Nucleus accumbens (tissue), 56 donors: Measurements from ENCODE around the gene GAA.

Experiments
- DNase-seq, 56 donors: peaks; one replicate each; lab custom pipeline; 2025; lab: John Stamatoyannopoulos, UW

Gene GAA

DNA sequence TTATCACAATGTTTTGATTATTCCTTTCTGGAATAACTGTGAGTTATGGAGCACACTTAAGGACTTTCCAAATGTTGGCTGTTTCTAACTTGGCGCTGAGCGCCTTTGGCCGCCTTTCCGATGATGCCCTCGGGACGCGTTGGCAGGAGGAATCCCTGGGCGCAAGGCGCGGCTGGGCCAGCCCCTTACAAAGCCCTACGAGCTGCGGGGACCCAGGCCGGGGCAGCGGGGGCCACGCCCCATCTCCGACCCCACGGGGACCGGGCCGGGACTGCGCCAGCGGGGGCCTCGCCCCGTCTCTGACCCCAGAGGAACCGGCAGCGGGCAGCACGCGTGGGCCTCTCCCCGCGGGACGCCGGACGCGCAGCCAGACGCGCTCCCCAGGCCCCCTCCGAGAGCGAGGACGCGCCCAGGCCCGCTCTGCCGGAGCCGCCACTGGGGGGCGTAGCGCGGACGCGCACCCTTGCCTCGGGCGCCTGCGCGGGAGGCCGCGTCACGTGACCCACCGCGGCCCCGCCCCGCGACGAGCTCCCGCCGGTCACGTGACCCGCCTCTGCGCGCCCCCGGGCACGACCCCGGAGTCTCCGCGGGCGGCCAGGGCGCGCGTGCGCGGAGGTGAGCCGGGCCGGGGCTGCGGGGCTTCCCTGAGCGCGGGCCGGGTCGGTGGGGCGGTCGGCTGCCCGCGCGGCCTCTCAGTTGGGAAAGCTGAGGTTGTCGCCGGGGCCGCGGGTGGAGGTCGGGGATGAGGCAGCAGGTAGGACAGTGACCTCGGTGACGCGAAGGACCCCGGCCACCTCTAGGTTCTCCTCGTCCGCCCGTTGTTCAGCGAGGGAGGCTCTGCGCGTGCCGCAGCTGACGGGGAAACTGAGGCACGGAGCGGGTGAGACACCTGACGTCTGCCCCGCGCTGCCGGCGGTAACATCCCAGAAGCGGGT lies at the start of gene GAA:
Gene GAA (plus strand): TSS at position 571 of the 935 bp plus-strand sequence. CDS start 3,006 bp downstream, outside the sequence.
- DNase-seq, result peak in 52 of 56 donors; percentile 38 to 90 (median 74)

DNA sequence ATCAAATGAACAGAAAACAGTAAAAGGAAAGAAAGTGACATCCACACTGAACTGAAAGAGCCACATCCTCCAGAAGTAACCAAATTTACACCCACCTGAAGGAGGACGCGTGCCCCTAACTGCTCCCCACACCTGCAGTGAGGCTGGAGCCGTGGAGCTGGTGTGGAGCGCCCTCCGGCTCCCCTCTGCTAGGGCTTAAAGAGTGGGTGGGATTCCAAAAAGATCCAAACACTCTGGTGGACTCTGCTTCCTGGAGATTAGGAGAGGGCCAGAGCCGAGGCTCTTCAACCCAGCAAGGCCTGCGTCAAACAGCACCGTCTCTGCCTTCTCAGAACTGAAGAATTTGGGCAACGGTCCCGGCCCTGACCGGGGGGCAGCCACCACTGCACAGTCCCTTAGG lies 49.7 kb upstream of the GAA start:
- no peak for DNase-seq

DNA sequence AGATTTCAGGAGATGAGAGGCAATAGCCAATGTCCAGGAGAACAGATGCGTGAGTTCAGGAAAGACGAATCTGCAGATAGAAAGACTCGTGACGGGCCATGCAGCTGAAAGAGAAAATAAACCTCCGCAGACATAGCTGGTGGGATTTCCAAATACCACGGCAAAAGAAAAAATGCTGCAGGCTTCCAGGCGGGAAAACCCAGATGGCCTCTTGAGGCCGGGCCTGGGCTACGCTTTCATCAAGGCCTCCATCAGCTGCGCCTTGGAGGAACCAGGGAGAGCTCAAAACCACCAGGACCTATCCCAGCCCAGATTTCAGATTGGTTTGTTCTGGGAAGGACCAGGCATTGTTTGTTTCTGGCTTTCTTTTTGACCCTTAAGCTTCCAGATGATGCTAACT lies 48.3 kb upstream of the GAA start:
- no peak for DNase-seq

DNA sequence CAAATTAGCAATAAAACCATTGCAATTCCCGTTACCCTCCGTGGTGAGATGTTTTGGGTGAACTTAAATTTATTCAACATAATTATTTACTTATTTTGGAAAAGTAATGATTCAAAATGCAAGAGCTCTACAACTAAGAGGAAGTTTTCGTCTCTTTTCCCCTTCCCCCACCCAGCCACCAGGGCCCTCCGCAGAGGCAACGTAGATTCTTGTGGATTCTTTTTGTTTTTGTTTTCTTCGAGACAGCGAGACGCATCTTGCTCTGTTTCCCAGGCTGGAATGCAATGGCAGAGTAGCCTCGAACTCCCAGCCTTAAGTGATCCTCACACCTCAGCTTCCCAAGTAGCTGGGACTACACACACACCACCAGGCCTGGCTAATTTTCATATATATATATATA lies 45.8 kb upstream of the GAA start:
- no peak for DNase-seq

DNA sequence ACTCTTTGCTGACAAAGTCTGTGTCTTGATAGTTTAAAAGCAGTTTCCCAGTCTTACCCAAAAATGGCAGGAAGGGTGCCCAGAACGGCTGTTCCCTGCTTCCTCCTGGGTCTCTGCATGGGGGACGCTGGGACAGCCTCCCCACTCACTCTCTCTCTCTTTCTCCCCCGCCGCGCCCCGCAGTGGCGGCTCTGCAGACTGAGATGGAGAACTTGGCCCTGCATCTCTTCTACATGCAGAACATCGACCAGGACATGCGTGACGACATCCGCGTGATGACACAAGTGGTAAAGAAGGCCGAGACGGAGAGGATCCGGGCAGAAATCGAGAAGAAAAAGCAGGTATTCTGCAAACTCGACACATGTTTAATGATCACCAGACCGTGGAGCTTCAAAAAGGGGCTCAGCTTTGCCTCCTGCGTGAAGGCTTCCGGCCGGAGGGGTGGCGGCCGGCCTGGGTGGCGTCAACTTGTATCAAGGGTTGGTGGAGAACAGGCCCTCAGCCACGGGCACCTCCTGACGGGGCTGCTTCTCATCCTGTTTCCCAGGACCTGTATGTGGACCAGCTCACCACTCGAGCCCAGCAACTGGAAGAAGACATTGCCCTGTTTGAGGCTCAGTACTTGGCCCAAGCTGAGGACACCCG lies 42.9 kb upstream of the GAA start:
- DNase-seq, result no peak

DNA sequence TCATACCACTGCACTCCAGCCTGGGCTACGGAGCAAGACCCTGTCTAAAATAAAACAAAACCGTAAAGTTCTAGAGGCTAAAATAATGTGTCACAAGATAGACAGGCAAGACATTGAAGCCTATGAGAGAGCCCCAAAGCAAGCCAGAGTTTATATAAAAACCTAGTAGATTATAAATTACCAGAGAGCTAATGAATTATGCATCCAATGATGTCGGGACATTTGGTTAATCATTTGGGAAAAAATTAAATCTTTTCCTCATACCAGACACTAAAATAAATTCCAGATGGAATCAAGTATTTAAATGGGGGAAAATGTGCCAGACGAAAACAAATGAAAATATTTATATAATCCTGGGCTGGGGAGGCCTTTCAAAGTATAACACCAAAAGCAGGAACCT lies 40.7 kb upstream of the GAA start:
- no peak for DNase-seq

DNA sequence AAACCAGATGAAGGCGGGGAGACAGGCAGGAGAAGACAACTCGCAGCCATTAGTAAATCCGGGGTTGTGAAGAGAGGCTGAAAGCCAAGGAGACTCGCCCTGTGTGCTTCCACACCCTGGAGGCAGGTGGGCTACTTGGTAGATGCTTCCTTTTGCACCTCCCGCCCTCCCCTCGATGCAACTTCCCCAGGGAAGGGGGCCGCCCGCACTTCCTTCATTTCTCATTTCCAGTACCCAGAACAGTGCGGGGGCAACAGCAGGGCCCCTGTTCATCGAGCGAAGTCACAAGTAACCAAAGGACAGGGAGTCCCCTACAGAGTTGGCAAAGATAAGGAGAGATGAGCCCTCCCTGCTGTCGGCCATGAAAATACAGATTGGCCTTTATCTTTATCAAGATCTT lies 40.0 kb upstream of the GAA start:
- no peak for DNase-seq

DNA sequence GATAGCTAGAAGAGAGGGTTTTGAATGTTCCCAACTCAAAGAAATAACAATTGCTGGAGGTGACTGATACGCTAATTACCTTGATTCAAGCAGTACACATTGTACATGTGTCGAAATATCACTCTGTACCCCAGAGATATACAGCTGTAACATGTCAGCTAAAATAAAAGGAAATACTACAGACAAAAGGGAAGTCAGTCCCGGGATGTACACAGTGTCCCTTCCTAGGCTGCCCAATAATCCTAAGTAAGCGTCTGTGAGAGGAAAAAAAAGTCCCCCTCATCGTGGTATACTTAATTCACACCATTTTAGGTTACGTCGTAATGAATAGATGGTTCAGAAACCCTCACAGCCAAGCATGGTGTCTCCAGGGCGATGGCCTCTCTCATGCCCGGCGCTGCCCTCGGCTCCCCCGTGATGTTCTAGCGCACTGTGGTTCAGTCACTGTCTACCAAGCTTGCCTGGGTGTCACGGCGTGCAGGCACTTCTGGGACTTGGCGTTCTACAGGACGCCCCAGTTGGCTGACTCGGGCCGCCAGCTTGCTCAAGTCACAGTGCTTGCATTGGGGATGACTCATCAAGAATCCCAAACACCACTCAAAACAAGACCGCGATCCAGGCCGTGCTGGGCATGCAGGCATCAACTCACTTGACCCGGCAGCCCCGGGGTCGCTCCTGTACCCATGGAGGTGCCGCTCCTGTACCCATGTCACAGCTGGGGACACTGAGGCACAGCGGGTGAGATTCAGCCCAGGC lies 37.4 kb upstream of the GAA start:
- peak in 8 of 56 donors; percentile 2 to 49 (median 34) for DNase-seq

DNA sequence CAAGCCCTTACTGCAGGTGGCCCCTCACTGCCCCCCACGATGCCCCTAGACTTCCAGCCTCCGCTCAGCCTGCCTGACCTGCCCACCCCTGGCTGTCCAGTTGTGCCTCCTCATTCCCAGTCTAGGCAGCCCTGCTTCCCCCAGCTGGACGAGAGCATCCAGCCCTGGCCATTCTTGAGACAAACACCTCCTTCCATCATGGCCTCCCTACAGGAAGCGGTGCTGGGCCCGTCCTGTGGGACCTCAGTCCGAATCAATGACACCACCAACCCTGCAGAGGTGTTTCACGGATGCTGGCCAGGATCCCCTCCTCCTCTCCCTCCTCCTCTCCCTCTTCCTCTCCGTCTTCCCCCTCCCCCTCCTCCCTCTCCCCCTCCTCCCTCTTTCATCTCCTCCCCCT lies 36.7 kb upstream of the GAA start:
- DNase-seq, result no peak

DNA sequence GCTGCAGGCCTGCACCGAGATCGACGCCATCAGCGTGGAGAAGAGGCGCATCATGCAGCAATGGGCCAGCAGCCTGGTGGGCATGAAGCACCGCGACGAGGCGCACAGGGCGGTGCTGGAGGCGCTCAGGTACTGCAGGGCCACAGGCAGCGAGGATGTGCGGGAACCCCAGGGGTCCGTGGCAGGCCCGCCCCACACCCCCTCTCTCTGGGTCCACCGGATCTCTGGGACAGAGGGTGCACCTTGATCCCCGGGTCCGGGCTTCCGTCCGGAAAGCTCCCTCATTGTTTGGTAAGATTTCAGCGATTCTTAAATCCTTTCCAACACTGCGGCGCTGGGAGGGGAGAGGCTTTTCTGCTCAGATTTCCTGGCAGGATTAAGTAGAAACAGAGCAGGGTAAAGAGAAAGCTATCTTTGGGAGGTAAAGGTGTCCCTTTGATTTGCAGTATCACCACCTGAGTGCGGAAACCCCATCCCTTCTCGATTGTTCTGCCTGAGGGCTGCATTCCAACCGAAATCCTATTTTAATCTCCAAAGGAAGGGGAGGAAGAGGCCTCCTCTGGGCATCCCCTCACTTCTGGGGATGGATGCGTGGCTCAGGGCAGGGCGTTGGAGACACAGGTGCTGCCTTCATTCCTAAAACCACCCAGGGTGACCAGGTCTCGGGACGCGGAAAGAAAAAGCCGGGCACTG lies 35.8 kb upstream of the GAA start:
- DNase-seq, result no peak

DNA sequence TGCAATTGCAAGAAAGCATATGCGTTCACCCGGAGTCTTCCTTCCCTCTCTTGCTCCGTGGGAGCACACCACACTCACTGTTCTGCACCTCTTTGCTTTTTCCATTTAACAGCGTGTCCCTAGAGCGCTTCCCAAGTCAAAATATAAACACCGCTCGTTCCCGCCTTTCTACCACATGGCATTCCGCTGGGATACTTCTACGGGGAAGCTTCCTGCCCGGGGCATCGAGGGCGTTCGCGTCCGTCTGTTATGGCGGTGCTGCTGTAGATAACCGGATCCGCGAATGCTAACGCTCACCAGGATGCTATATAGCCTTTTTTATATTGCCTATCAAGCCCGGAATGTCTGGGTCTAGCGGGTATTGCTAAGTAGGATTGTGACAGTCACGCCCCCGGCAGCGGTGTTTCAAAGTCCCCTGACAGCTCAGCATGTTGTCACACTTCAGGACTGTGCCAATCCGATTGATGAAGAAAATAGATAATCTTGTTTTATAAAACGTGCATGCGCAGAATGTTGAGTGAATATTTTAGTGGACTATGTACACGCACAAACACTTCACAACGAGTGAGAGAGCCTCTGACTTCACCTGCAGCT lies 33.9 kb upstream of the GAA start:
- DNase-seq, result no peak

DNA sequence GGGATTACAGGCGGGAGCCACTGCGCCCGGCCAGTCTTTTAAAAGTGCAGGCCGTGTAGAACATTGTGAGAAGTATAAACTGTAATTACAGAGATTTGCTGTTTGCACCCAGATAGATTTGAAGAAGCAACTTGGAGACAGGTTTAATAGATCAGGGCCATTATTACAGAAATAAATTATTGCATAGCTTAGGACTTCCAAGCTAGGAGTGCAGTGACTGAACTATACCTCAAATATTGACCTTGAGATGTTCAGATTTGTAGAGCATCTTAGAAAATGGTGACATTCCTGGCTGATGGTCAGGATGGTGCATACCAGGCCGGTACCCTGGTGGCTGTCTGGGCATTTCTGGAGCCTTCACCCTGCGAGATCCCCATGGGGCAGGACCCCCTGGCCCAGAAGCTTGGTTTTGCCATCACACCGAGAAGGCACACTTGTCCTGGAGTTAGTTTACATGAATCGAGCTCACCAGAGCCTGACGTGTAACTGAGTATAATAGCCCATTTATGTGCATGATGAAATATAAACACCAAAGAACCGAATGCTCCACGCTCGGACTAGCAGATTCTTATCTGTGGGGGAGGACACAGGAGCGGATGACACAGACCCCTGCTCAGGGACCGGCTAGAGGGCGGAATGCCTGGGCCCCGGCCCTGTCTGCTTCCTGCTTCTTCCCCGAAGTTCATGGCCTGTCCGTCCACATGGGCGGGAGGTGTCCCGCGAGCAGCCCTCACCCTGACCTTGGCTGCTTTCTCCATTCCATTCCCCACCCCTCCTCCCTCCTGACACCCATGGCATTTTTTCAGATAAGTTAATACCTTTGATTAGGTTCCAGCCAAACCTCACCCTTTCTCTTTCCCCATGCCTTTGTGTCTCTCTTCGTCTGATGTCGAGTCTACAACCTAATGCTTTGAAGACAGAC lies 32.8 kb upstream of the GAA start:
- DNase-seq, result no peak

DNA sequence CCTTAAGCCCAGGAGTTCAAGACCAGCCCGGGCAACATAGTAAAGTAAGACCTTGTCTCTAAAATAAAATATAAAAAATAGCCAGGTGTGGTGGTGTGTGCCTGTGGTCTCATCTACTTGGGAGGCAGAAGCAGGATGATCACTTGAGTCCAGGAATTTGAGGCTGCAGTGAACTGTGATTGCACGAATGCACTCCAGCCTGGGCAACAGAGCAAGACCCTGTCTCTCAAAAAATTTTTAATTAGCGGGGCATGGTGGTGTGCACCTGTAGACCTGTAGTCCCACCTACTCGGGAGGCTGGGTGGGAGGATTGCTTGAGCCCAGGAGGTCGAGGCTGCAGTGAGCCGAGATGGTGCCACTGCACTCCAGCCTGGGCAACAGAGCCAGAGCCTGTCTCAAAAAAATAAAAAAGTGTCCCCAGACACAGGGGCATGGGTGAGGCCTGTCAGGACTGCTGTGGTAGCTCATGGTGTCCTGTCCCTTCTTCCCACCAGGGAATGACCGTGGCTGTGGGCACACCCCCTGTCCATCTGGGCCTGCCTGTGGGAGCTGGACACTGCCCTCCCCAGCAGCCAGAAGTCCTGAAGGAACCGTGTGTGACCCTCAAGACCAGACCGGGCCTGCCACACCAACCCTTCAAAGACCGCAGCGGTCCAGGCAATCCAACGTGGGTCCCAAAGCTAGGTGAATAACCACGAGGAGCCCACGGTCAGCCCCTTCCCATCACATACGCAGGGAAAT lies 30.8 kb upstream of the GAA start:
- DNase-seq, result no peak

DNA sequence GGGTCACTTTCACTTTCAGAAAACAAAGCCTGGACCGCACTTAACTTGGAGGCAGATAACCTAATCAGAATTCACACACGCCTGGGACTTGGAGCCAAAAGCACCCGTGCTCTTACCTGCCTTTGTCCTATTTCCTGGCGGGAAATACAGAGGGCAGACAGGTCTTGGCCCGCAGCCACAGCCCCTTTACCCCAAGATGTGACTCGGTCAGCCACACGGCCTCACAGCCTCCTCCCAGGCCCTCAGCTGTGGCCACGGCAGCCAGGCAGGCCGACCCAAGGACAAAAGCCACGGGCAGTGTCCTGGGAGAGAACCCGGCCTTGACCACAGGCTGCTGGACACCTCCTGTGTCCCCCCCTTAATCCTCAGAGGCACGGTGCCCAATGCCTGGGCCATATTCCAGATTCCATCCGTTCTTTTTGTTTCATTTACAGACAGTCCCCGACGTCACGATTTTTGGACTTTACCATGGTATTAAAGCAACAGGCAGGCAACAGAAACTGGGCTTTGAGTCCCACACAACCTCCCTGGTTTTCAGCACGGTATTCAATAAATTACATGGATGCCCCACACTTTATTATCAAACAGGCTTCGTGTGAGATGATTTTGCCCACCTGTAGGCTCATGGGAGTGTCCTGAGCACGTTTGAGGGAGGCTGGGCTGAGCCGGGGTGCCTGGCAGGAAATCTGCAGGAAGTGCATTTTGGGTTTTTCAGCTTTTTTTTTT lies 30.1 kb upstream of the GAA start:
- peak in 35 of 56 donors; percentile 10 to 68 (median 37) for DNase-seq

DNA sequence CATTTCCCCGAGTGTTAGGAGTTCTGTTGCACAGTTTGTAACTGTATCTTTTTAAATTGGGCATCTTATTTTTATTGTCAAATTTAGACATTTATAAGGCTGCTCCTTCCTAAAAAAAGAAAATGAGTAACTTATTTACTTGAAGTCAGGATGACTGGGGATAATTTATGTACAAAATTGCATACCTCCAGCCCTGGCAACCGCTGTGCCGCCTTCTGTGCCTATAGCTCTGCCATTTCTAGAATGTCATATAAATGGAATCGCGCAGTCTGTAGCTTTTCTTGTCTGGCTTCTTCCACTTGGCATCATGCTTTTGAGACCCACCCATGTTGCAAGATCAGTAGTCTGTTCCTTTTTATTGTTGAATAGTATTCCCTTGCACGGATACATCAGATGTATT lies 29.0 kb upstream of the GAA start:
- no peak for DNase-seq

DNA sequence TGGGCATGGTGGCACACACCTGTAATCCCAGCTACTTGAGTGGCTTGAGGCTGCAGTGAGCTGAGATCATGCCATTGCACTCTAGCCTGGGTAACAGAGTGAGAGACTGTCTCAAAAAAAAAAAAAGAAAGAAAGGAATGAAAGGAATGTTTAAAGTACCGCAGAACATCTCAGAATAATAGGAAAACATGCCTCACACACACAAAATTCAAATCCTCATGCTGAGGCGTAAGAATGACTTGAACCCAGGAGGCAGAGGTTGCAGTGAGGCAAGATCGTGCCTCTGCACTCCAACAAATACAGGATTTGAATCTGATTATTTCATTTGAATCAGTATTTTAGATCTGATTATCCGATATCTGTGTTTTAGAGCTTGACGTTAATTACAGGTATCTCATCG lies 21.3 kb upstream of the GAA start:
- DNase-seq, result no peak

DNA sequence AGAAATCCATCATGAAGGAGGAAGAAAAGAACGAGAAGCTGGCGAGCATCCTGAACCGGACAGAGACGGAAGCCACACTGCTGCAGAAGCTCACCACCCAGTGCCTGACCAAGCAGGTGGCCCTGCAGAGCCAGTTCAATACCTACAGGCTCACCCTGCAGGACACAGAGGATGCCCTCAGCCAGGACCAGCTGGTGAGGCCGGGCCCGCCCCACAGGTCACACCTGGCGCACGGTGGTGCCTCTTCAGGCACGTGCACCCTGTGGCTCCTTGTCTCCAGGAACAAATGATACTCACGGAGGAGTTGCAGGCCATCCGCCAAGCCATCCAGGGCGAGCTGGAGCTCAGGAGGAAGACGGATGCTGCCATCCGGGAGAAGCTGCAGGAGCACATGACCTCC lies 19.8 kb upstream of the GAA start:
- DNase-seq, result no peak
